ENCODE results near the gene PIK3R2.

- TF ChIP-seq CTCF (conservative IDR thresholded peaks at IDR 0.05; ENCODE audit: low read depth, low read length) (no peak), BHLHE40 (IDR thresholded peaks at IDR 0.05; ENCODE audit: low read depth, low read length) (no peak), MAZ (IDR thresholded peaks at IDR 0.05; ENCODE audit: borderline replicate concordance, low read depth, low read length) (no peak)
Observed at GRCh38 chr19:18143902-18144301, 9.1 kb upstream of the PIK3R2 start.
